ENCODE measurements around the gene BABAM2. TPM values are rescaled to one million over a fixed set of nuclear protein-coding genes. Genes with fewer than 3 reads are reported as not detected.

The BABAM2 gene
- total RNA-seq, 1 experiment from 2014 or later: 43.5 TPM

DNA sequence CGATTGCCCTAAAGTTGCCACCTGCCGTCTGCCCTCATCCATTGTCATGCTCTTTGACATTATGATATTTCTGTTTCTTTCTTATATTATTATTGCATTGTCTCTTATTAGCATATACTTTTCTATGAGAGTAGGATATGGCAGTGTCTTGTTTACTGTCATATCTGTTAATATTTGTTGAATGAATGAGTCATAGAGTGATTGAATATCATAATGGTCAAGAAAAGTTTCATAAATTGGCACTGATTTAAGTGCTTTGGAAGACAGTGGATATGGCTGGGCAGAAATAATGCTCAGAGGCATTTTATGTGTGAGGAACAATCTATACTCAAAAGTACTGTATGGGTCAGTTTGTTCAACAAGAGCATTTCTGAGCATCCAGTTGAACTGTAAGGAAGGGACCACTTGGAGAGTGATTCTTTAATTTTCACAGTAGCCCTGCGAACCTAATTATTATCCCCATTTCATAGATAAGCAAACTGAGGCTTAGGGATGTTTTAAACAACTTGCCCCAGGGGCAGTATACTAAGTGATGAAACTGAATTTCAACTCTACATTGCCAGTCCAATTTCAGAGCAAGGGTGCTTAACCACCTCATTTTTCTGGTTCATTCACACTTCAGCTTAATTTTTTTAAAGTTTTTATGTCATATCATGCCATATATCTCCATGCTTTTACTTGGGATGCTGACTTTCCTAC, 326.7 kb downstream of the BABAM2 start:
- Mint-ChIP-seq H3K27me3 (ENCODE audit: unreplicated experiment) (no peaks in the 10 kb centered on the region), H3K4me1 (ENCODE audit: low read depth, unreplicated experiment) (peaks cover 21% of the 10 kb centered on the region), H3K4me3 (ENCODE audit: low read depth, unreplicated experiment) (no peak overlapping the region), H3K36me3 (ENCODE audit: insufficient read depth, unreplicated experiment) (no peaks in the 10 kb centered on the region), H3K9me3 (ENCODE audit: low read depth, unreplicated experiment) (no peaks in the 10 kb centered on the region), H3K27ac (ENCODE audit: unreplicated experiment) (peak overlapping the region; percentile 12)
- CTCF ChIA-PET: interaction anchor here (0.6 kb wide), 1 partner anchor 474 kb away, joined by 3 read pairs; no protein-coding TSS in a partner anchor
- no peak for DNase-seq
- no peak for TF ChIP-seq CTCF (IDR thresholded peaks at IDR 0.05; ENCODE audit: unreplicated experiment)
- no TSS peak for BruUV-seq (replicated peaks)
- intact Hi-C loops (cut with micrococcal nuclease; ENCODE audit: unreplicated experiment): no loop called here

GRCh38 chr2:28219138-28219537, 328.6 kb downstream of the BABAM2 start:
- Mint-ChIP-seq H3K9me3 (ENCODE audit: low read depth, unreplicated experiment) (no peaks in the 10 kb centered on the region), H3K27ac (ENCODE audit: unreplicated experiment) (no peak overlapping the region)

DNA sequence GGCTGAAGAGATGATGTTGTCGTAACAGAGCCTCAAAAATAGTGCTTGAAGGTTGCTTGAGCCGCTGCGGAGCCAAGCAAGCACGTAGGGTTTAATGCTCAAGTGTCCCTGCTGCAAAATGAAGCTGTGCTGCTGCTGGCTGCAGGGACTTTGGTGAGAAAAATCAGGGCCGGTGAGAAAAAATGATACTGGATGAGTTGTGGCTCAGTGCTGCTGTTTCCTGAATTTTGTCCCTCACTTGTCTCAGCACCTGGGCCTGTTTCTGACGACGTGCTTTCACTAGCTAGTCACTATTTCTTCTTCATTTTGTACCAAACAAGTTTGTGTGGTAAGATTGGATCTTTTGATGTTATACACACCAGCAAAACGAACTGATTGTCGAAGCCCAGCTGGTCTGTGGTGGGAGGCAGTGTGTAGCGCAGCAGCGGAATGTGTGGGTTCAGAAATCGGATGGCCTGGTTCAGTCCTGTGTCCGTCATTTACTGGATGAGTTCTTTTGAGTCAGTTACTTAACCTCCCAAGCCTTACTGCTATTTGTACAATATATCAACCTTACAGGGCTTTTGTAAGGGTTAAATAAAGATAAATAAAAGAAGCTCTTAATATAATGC, 329.3 kb downstream of the BABAM2 start:
- H3K4me1 Mint-ChIP-seq (ENCODE audit: low read depth, unreplicated experiment): peaks cover 21% of the 10 kb centered on the region
- H3K27ac Mint-ChIP-seq (ENCODE audit: unreplicated experiment): no peak overlapping the region
- no peak for TF ChIP-seq CTCF (IDR thresholded peaks at IDR 0.05; ENCODE audit: unreplicated experiment)
- intact Hi-C loops (cut with micrococcal nuclease; ENCODE audit: unreplicated experiment): no loop called here
- CTCF ChIA-PET: interaction anchor here (0.8 kb wide), 1 partner anchor 225 kb away, joined by 5 read pairs; no protein-coding TSS in a partner anchor
- no peaks in the 10 kb centered on the region for H3K36me3 Mint-ChIP-seq (ENCODE audit: insufficient read depth, unreplicated experiment)
- DNase-seq: no peak
- no peaks in the 10 kb centered on the region for H3K27me3 Mint-ChIP-seq (ENCODE audit: unreplicated experiment)
- BruUV-seq (replicated peaks): no TSS peak
- H3K4me3 Mint-ChIP-seq (ENCODE audit: low read depth, unreplicated experiment): no peak overlapping the region
- no peaks in the 10 kb centered on the region for H3K9me3 Mint-ChIP-seq (ENCODE audit: low read depth, unreplicated experiment)

More at GRCh38 chr2:28219138-28219537, 328.6 kb downstream of the BABAM2 start:
- H3K36me3 Mint-ChIP-seq (ENCODE audit: insufficient read depth, unreplicated experiment): no peaks in the 10 kb centered on the region
- no TSS peak for BruUV-seq (replicated peaks)
- peaks cover 21% of the 10 kb centered on the region for H3K4me1 Mint-ChIP-seq (ENCODE audit: low read depth, unreplicated experiment)
- intact Hi-C loops (cut with micrococcal nuclease; ENCODE audit: unreplicated experiment): no loop called here
- no peak for TF ChIP-seq CTCF (IDR thresholded peaks at IDR 0.05; ENCODE audit: unreplicated experiment)
- CTCF ChIA-PET: no interaction called here
- H3K4me3 Mint-ChIP-seq (ENCODE audit: low read depth, unreplicated experiment): no peak overlapping the region
- no peak for DNase-seq
- H3K27me3 Mint-ChIP-seq (ENCODE audit: unreplicated experiment): no peaks in the 10 kb centered on the region

GRCh38 chr2:28224648-28225472, 334.3 kb downstream of the BABAM2 start:
- no peak for TF ChIP-seq CTCF (IDR thresholded peaks at IDR 0.05; ENCODE audit: unreplicated experiment)
- no peaks in the 10 kb centered on the region for H3K4me1 Mint-ChIP-seq (ENCODE audit: low read depth, unreplicated experiment)
- no TSS peak for BruUV-seq (replicated peaks)
- H3K9me3 Mint-ChIP-seq (ENCODE audit: low read depth, unreplicated experiment): no peaks in the 10 kb centered on the region
- DNase-seq: no peak
- CTCF ChIA-PET: interaction anchor here (1.2 kb wide), 1 partner anchor 126 kb away, joined by 3 read pairs; no protein-coding TSS in a partner anchor
- no peaks in the 10 kb centered on the region for H3K36me3 Mint-ChIP-seq (ENCODE audit: insufficient read depth, unreplicated experiment)
- intact Hi-C loops (cut with micrococcal nuclease; ENCODE audit: unreplicated experiment): no loop called here
- H3K27ac Mint-ChIP-seq (ENCODE audit: unreplicated experiment): no peak overlapping the region
- no peaks in the 10 kb centered on the region for H3K27me3 Mint-ChIP-seq (ENCODE audit: unreplicated experiment)
- H3K4me3 Mint-ChIP-seq (ENCODE audit: low read depth, unreplicated experiment): no peak overlapping the region
